ENCODE data around the gene FHIP2A.
A peak's percentile ranks its signal among the peaks of the same experiment; 100 is the strongest.

Gene FHIP2A

GRCh38 chr10:114868870-114869519 lies 47.4 kb downstream of the FHIP2A start:
- TF ChIP-seq POLR2A (IDR thresholded peaks at IDR 0.05; ENCODE audit: extremely low read depth, insufficient read length) (no peak), CTCF (IDR thresholded peaks at IDR 0.05; ENCODE audit: low read depth, low read length) (no peak), MYC (IDR thresholded peaks at IDR 0.05; ENCODE audit: low read depth, low read length) (no peak), MAX (IDR thresholded peaks at IDR 0.05; ENCODE audit: low read depth, low read length) (no peak)
- DNase-seq (ENCODE audit: low read depth): no peak
- H3K4me3 ChIP-seq (ENCODE audit: low read depth, low read length): no peak overlapping the region

GRCh38 chr10:114869520-114869892 lies 47.9 kb downstream of the FHIP2A start:
- no peak for TF ChIP-seq CTCF (IDR thresholded peaks at IDR 0.05; ENCODE audit: low read depth, low read length)
- no peak for TF ChIP-seq POLR2A (IDR thresholded peaks at IDR 0.05; ENCODE audit: extremely low read depth, insufficient read length)
- no peak for TF ChIP-seq MAX (IDR thresholded peaks at IDR 0.05; ENCODE audit: low read depth, low read length)
- no peak for TF ChIP-seq MYC (IDR thresholded peaks at IDR 0.05; ENCODE audit: low read depth, low read length)
- H3K4me3 ChIP-seq (ENCODE audit: low read depth, low read length): no peak overlapping the region
- peak; percentile 9 for DNase-seq (ENCODE audit: low read depth)

GRCh38 chr10:114870486-114870885 lies 48.9 kb downstream of the FHIP2A start:
- DNase-seq (ENCODE audit: low read depth): no peak
- no peak overlapping the region for H3K4me3 ChIP-seq (ENCODE audit: low read depth, low read length)
- TF ChIP-seq MAX (IDR thresholded peaks at IDR 0.05; ENCODE audit: low read depth, low read length): no peak
- TF ChIP-seq CTCF (IDR thresholded peaks at IDR 0.05; ENCODE audit: low read depth, low read length): no peak
- no peak for TF ChIP-seq POLR2A (IDR thresholded peaks at IDR 0.05; ENCODE audit: extremely low read depth, insufficient read length)
- no peak for TF ChIP-seq MYC (IDR thresholded peaks at IDR 0.05; ENCODE audit: low read depth, low read length)

GRCh38 chr10:114871379-114871778 lies 49.8 kb downstream of the FHIP2A start:
- TF ChIP-seq CTCF (IDR thresholded peaks at IDR 0.05; ENCODE audit: low read depth, low read length) (no peak), POLR2A (IDR thresholded peaks at IDR 0.05; ENCODE audit: extremely low read depth, insufficient read length) (no peak), MAX (IDR thresholded peaks at IDR 0.05; ENCODE audit: low read depth, low read length) (no peak), MYC (IDR thresholded peaks at IDR 0.05; ENCODE audit: low read depth, low read length) (no peak)
- no peak for DNase-seq (ENCODE audit: low read depth)

More at GRCh38 chr10:114871379-114871778, 49.8 kb downstream of the FHIP2A start:
- no peak overlapping the region for H3K4me3 ChIP-seq (ENCODE audit: low read depth, low read length)
